Parietal lobe (tissue), 1 donor: ENCODE results near the gene GABRB2. TPM values are rescaled to one million over a fixed set of nuclear protein-coding genes. Genes with fewer than 3 reads are reported as not detected.

ENCODE experiments used
- total RNA-seq: library from RNA; depleted of rRNA; stranded (reverse); fragments of >200 nt; gene quantifications from one replicate; pipeline ENCODE4 v1.2.3, GENCODE V29; 2014

Gene GABRB2
- total RNA-seq: 77.0 TPM

GRCh38 chr5:161546470-161547301, at the start of gene GABRB2:
TSS of gene GABRB2 (minus strand) at chr5:161546725. CDS start at chr5:161546643, 82 bp downstream.

Other genes with a start within 250 kb of the GABRB2 start
- gene GABRA6, start 139.0 kb upstream of the GABRB2 start, total RNA-seq: not detected